Stimulated activated CD8-positive, alpha-beta memory T cell treated with anti-CD3 and anti-CD28 coated beads, Interleukin-7, amount 100 ng/mL, for 4 hours (primary cell): ENCODE measurements around the gene ARHGEF25.
"Not testable (repeated sequence)": the region's sequence is repeated elsewhere in the genome, so short reads cannot be mapped to it uniquely, and the experiment has no call there.

Experiments
- DNase-seq, 2 donors: peaks; one replicate each; pipeline ENCODE4 v3.0.0-alpha.2; 2020; ENCODE audit warnings: low read depth in 2 of 2

ARHGEF25 gene

GRCh38 chr12:57609101-57609780 lies 2.0 kb upstream of the ARHGEF25 start:
- DNase-seq: no peak

- no peak for DNase-seq
Measured at GRCh38 chr12:57609781-57610553, 1.3 kb upstream of the ARHGEF25 start.

- no peak for DNase-seq
Measured at GRCh38 chr12:57610554-57611107, 604 bp upstream of the ARHGEF25 start.

GRCh38 chr12:57611827-57612710 lies 834 bp downstream of the ARHGEF25 start:
- no peak for DNase-seq

GRCh38 chr12:57612711-57613426 lies 1.6 kb downstream of the ARHGEF25 start:
- DNase-seq: no peak

GRCh38 chr12:57613427-57614109 lies 2.3 kb downstream of the ARHGEF25 start:
- no peak for DNase-seq

GRCh38 chr12:57614178-57614947 lies 3.1 kb downstream of the ARHGEF25 start:
- DNase-seq: no peak

GRCh38 chr12:57614948-57615500 lies 3.8 kb downstream of the ARHGEF25 start:
- DNase-seq: no peak

- DNase-seq: no peak
Measured at GRCh38 chr12:57615637-57616036, 4.4 kb downstream of the ARHGEF25 start.

- no peak for DNase-seq
Measured at GRCh38 chr12:57616383-57617101, 5.3 kb downstream of the ARHGEF25 start.

GRCh38 chr12:57617942-57618341 lies 6.7 kb downstream of the ARHGEF25 start:
- no peak for DNase-seq

- not testable (repeated sequence) for DNase-seq
Measured at GRCh38 chr12:57618431-57618830, 7.2 kb downstream of the ARHGEF25 start.

GRCh38 chr12:57618966-57619433 lies 7.8 kb downstream of the ARHGEF25 start:
- no peak for DNase-seq

GRCh38 chr12:57619434-57620244 lies 8.4 kb downstream of the ARHGEF25 start:
- no peak for DNase-seq

GRCh38 chr12:57620245-57620935 lies 9.2 kb downstream of the ARHGEF25 start:
- DNase-seq: no peak

- no peak for DNase-seq
Measured at GRCh38 chr12:57620936-57621496, 9.8 kb downstream of the ARHGEF25 start.
